Right hindlimb (tissue), 1 donor: ENCODE data around the gene TUBB4B.

Experiments
- DNase-seq: peaks from one replicate; pipeline ENCODE4 v3.0.0-alpha.2; 2018

Gene TUBB4B

DNA sequence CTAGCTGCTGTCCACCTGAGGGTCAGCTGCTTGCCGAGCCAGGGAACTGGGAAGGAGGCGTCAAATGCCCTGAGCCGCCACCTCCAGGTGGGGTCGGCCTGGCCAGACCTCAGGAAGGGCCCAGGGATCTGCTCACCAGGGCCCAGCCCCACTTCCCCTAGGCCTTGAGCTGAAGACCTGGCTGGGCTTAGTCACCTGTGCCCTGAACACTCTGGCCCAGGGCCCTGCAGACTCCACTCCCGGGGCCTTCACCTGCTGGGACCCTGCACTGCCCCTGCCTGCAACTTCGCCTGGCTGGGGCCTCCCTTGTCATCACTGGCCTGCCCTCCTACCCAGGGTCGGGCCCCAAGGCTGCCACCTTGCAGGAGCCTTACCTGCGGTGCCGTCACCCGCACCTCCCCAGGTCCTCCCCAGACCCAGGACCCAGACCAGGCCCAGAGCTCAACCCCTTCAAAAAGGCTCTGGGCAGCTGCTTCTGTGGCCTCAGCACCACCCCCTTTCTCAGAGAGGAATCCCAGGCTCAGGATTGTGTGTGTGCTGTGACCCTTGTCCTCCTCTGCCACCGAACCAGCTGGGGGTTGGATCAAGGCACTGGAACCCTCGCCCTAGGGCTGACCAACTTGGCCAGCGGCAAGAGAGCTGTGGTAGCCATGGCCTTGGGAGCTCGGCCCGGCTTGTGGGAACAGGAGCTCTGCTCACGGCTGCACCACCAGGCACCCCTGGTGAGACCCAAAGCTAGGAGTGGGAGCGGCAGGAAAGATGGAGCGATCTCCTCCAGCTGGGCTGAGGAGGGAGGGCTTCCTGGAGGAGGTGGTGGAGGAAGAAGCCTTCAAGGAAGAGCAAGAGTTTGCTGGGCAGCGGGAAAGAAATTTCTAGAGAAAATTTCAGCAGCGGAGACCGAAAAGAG is 12.9 kb downstream of the TUBB4B start:
- no peak for DNase-seq

DNA sequence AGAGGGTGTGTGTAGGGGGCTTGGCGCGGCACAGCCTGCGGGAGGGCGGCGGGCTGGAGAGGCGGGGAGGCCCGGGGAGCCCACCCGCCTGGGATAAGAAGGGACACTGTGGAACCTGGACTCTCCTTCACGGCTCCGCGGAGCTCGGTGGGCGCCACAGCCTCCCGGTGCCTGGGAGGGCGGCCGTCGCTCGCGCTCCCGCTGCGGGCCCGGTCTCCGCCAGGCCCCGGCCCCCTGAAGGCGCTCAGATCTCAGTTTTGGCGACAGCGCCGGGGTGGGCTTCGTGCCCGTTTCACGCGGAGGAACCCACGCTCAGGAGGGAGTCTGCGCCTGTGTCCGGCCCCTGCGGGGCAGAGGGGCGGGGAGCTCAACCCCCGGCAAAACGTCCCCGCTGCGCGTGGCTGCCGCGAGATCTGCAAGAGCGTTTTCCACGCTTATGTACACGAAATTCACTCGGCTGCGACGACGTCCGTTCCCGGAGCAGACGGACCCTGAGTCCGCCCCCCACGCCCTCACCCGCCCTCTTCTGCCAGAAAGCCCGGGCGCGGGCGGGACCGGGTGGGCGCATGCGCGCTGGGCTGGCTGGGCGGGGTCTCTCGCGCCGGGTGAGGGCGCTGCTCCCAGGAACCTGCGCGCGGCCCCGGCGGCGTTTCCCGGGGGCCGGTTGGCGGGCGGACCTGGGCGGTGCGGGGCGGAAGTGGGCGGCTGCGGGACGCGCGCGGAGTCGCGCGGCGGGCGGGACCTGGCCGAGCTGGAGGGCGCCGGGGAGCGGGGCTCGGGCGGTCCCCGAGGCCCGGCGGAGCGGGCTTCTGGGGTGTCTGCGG is 13.7 kb downstream of the TUBB4B start, which contains the start of gene NELFB:
TSS of gene NELFB (plus strand) at position 704 of the 824 bp plus-strand sequence.
- DNase-seq: peak; percentile 96

DNA sequence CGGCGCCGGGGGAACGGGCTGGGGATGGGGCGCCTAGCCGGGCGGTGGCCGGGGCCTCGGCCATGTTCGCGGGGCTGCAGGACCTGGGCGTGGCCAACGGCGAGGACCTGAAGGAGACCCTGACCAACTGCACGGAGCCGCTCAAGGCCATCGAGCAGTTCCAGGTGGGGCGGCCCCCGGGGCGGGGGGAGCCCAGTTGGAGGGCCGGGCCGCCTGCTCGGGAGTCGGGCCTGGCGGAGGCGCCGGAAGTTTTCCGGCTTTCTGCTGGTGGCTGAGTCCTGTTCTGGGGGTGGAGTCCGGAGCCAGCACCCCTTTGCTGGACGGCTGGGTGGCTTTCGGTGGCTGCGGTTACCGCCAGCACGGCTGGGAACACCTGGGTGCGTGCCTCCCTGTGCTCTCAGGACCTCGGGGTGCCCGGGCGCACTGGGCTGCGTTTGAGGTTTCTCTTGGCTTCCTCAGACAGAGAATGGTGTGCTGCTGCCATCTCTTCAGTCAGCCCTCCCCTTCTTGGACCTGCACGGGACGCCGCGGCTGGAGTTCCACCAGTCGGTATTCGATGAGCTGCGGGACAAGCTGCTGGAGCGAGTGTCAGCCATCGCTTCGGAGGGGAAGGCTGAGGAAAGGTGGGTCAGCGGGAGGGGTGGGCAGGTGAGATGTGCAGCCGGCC is 14.5 kb downstream of the TUBB4B start:
- no peak for DNase-seq

DNA sequence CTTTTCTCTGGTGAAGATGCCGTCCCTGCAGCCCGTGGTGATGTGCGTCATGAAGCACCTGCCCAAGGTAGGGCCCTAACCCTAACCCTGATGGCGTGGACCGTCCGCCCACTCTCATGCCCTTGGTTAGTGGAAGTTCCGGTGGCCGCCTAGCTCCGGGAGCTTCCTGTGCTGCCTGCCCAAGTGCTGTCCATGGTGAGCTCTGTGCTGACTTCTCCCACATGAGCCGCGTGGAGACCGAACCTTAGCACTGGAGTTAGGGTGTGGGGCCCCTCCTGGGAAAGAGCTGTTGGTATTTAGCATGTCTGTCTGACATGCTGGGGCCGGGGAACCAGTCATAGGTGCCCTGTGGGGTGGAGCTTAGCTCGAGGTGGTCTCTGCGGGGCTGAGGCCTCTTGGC is 15.3 kb downstream of the TUBB4B start:
- no peak for DNase-seq

DNA sequence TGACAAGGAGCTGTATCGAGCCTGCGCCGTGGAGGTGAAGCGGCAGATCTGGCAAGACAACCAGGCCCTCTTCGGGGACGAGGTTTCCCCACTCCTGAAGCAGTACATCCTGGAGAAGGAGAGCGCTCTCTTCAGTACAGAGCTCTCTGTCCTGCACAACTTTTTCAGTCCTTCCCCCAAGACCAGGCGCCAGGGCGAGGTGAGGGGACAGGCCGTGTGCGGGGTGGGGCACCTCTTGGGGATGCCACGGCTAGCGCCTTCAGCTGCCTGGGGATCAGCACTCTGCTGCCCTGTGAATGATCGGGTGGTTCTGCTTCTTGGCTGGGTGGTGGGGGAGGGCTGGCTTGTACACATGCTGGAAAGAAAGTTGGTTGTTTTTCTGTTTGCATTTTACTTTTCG is 15.8 kb downstream of the TUBB4B start:
- no peak for DNase-seq

DNA sequence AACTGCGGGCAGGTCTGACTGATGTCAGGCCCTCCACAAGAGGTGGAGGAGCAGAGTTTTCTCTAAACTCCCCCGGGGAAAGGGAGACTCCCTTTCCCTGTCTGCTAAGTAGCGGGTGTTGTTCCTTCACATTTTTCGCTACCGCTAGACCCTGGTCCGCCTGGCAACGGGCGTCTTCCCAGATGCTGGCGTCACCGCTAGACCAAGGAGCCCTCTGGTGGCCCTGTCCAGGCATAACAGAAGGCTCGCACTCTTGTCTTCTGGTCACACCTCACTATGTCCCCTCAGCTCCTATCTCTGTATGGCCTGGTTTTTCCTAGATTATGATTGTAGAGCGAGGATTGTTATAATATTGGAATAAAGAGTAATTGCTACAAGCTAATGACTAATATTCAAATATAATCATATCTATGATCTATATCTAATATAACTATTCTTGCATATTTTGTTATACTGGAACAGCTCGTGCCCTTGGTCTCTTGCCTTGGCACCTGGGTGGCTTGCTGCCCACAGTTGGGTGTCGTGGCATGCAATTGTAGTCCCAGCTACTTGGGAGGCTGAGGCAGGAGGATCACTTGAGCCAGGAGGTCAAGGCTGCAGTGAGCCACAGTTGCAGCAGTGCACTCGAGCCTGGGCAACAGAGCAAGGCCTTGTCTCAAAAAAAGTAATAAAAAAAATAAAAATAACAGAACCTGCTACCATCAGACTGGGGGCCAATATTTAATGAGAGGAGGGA is 21.3 kb downstream of the TUBB4B start:
- DNase-seq: peak; percentile 45

DNA sequence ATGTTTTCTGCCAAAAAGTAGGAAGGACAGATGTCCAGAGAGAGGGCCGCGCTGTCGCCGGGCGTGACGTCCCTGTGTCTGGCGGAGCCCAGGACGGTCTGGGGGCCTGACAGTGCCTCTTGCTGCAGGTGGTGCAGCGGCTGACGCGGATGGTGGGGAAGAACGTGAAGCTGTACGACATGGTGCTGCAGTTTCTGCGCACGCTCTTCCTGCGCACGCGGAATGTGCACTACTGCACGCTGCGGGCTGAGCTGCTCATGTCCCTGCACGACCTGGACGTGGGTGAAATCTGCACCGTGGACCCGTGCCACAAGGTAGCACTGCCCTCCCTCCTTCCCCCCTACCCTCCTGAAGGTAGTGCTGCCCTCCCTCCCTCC is 21.8 kb downstream of the TUBB4B start:
- DNase-seq: no peak

DNA sequence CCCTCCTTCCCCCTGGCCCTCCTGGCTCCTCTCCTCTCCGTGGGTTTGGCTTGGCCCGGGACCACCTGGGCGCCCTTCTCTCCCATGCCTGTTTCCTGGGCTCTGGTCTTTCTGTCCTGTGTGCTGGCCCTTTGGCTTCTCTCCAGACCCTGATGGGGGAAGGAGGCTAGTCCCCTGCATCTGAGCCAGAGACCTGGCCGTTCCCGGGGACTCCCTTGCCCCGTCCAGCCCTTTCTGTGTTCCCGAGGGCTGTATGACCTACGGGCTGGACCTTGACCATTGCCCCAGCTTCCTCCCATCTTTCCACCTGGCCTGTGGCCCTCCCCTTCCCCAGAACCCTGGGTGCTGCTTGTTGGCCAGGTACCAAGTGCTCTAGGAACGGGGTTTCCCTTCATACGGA is 22.4 kb downstream of the TUBB4B start:
- DNase-seq: peak; percentile 15

DNA sequence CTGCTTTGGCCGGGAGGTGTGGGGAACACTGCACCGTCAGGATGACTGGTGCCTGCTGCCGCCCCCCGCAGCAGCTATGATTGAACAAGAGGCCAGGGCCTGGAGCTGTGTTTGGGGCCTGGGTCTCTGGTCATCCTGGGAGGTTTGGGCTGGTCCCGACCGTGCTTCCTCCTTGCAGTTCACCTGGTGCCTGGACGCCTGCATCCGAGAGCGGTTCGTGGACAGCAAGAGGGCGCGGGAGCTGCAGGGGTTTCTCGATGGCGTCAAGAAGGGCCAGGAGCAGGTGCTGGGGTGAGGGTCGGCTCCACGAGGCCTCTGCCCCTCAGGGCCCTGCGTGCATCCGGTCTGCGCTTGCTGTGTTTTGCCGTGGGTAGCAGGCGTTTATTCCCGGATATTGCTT is 23.0 kb downstream of the TUBB4B start:
- DNase-seq: no peak

DNA sequence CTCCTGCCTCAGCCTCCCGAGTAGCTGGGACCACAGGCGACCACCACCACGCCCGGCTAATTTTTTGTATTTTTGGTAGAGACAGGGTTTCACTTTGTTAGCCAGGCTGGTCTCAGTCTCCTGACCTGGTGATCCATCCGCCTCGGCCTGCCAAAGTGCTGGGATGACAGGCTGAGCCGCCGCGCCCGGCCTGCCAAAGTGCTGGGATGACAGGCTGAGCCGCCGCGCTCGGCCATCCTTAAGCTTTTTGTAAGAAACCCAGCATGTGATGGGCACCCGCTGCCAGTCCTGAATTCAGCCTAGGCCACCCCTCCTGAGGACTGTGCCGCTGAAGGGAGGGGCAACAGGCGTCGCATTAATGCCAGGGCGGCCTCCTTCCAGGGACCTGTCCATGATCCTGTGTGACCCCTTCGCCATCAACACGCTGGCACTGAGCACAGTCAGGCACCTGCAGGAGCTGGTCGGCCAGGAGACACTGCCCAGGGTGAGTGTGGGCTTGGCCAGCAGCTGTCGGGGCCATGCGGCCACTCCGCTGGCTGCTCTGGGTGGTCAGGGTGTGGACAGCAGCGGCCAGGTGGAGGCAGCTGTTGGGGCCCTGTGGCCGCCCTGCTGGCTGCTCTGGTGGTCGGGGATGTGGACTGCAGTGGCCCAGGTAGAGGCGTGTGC is 24.5 kb downstream of the TUBB4B start:
- peak; percentile 14 for DNase-seq

DNA sequence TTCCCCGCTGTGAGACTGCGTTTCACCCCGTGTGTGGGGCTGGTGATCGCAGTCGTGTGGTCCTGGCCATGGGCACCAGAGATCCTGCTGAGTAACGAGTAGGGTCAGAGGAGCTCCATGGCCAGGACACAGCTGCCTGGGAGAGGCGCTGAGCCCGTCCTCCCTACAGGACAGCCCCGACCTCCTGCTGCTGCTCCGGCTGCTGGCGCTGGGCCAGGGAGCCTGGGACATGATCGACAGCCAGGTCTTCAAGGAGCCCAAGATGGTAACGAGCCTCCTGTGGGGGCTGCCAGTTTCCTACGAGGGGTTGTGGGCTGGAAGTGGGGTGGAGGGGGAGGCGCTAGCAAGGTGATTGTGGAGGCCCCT is 25.1 kb downstream of the TUBB4B start:
- DNase-seq: peak; percentile 20

DNA sequence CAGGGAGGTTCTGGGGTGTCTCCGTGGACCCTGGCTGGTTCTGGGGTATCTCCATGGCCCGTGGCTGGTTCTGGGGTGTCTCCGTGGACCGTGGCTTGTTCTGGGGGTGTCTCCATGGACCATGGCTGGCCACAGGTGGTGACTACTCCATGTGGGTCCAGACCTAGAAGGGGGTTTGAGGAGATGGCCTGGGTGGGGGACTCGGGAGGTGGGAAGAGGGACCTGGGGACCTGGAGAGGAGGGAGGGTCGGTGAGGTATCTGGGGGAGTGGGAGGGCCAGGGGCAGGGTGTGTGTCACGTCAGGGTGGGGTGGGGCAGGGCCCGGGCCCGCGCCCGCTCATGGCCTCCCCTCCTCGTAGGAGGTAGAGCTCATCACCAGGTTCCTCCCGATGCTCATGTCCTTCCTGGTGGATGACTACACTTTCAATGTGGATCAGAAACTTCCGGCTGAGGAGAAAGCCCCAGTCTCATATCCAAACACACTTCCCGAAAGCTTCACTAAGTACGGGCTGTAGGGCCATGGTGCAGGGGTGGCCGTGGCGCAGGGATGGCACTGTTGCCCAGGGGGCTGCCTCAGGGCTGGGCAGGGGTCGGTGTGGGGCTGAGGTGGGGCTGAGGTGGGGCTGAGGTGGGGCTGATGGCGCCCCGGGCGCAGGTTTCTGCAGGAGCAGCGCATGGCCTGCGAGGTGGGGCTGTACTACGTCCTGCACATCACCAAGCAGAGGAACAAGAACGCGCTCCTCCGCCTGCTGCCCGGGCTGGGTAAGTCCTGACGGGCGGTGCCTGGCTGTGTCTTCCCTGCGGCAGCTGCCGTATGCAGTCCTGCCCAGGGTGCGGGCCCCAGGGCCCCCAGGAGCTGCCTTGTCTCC is 25.7 kb downstream of the TUBB4B start:
- DNase-seq: peak; percentile 16

DNA sequence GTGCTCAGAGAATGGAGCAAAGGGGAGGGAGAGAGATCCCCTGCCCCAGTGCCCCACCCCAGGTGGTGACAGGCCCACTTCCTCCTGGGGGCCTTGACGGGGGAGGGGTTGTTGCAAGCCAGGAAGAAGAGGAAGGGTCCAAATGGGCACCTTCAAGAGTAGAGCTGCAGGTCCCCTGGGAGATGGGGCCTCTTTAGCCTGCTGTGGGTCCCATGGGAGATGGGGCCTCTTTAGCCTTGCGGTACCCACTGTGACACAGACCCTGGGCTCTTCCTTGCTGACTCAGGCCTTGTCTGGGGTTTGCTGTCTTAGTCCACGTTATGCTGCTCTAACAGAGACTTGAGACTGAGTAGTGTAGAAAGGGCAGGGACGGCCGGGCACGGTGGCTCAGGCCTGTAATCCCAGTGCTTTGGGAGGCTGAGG is 26.9 kb downstream of the TUBB4B start:
- peak; percentile 18 for DNase-seq

DNA sequence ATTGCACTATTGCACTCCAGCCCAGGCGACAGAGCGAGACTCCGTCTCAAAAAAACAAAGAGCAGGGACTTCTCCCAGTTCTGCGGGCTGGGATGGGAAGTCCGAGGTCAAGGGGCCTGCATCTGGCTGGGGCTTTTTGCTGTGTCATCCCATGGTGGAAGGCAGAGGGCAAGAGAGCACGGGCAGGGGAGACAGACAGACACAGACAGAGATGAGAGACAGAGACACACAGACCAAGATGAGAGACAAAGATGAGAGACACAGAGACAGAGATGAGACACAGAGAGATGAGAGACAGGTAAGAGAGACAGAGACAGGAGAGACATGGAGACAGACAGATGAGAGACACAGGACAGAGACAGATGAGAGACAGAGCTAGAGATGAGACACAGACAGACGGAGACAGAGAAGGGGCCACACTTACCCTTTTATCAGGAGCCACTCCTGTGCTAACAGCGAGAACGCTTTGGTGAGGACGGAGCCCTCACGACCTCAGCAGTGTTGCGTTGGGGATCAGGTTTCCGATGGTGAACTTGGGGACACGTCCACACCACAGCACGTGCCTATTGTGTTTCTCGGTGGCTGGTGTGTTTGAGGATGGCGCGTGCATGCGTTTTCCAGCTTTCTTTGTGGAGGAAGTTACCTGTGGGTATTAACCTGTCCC is 27.6 kb downstream of the TUBB4B start:
- DNase-seq: no peak

DNA sequence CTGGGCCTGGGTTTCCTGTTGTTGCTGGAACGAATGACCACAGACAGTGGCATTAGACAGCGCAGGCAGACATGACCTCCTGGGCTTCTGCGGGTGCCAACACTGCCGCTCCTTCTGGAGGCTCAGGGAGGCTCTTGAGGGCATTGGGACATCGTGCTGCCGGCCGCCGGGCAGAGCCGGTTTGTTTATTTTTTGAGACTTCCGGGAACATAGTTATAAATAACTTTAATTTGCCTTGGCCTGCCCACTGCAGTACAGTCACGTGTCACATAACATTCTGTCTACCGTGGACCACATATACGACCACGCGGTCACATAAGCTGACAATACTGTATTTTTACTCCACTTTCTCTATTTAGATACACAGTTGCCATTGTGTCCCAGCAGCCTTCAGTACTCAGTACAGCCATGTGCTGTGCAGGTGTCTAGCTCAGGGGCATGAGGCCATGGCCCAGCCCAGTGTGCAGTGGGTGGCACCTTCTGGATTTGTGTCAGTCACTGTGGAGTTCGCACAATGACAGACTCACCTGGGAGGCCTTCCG is 28.2 kb downstream of the TUBB4B start:
- peak; percentile 24 for DNase-seq

DNA sequence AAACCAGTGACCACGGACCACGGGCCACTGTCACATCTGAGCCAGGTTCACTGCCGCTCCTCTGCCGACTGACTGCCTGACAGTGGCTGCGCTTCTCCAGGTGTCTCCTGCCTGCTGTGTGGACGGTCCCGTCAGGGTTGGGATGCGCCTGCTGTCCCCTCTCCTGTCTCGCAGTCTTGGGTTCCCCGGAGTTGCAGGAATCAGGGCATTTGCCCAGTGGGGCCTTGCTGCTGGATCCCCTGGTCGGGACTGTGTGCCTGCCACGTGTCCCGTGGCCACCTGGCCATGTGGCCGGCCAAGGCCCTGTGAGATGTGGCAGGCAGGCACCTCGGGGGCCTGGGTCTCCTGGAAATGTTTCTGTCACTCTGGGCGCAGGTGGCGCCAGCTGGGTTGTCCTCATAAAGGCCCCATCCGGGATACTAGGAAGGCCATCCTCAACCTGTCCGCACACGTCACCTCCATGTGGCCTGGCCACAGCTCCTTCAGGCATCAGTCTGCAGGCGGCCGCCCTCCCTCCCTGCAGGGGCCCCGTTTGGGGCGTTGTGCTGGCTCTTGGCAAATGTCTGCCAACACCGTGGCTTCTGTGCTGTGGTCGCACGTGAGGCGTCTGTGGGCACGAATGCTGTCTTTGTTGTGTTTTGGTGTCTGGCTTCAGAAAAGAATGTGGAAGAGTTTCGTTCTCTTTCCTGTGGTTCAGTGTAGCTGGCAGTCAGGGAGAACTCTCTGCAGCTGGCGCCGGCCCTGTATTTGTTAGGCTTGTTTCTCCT is 30.0 kb downstream of the TUBB4B start:
- DNase-seq: peak; percentile 26

DNA sequence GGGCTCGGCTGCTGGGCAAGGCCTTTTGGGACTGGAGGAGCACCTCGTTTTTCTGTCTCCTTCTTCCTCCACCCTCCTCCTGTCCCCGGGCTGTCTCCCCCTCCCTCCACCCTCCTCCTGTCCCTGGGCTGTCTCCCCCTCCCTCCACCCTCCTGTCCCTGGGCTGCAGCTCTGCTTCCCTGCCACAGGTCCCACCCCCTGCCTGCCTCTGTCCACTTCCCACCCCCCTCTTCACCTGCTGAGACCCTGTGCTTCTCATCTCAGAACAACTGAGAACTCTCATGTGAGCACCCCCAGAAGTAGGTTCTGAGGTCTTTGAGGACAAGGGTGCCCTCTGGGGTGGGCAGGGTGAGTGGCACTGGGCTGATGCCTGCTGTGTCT is 30.6 kb downstream of the TUBB4B start:
- DNase-seq: no peak

DNA sequence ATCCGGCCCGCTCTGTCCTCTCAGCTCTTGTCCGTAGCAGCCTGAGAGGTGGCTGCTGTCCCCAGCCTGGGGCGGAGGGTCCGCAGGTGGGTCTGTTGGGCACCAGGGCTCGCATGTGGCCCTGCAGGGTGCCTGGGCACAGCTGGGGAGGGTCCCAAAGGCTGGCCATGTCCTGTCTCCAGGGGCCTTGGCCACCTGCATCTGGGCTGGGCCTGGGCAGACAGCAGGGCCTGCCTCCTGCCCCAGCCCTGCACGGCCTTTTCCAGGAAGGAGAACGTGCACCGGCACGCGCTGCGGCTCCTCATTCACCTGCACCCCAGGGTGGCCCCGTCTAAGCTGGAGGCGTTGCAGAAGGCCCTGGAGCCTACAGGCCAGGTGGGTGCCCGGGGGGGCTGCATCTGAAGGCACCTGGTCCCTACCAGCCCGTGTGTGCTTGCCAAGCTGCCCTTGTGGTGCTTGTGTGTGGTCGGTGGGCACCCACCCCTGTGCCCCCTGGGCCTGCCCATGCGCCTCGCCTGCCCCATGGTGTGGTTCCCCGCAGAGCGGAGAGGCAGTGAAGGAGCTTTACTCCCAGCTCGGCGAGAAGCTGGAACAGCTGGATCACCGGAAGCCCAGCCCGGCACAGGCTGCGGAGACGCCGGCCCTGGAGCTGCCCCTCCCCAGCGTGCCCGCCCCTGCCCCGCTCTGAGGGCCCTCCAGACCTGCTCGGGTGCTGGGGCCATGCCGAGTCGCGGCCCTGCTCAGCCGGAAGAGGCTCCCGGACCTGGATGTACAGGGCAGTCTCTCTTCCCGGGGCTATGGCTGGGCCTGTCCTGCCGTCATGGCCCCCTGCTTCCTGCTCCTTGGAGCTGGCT is 31.4 kb downstream of the TUBB4B start:
- peak; percentile 19 for DNase-seq
